ENCODE measurements around the gene GLRX. TPM values are rescaled to one million over a fixed set of nuclear protein-coding genes. Genes with fewer than 3 reads are reported as not detected.

Gene GLRX
- polyA plus RNA-seq, 3 donors, result 386 to 603 (median 555) TPM

GRCh38 chr5:95763941-95764340 is 58.6 kb downstream of the GLRX start:
- Mint-ChIP-seq H3K9me3 (no peaks in the 10 kb centered on the region), H3K27ac (no peak overlapping the region), H3K36me3 (no peaks in the 10 kb centered on the region), H3K4me3 (no peak overlapping the region), H3K4me1 (peaks cover 35% of the 10 kb centered on the region), H3K27me3 (ENCODE audit: low read depth in 3 of 3) (peaks cover 0 to 4% (median 0%) of the 10 kb centered on the region in 3 donors)
- Histone ChIP-seq H3K27me3 (ENCODE audit: control insufficient read depth in 2 of 2, insufficient read depth in 2 of 2, low read length in 2 of 2) (no peaks in the 10 kb centered on the region), H3K9me3 (replicated peaks in 1 of 2; ENCODE audit: control insufficient read depth in 1 of 2, insufficient read depth in 1 of 2, low read length in 2 of 2) (no peaks in the 10 kb centered on the region), H4K20me1 (ENCODE audit: insufficient read depth, low read length) (no peaks in the 10 kb centered on the region), H3K4me3 (replicated peaks in 1 of 3; ENCODE audit: low read depth in 2 of 3, low read length in 3 of 3) (no peak overlapping the region), H3K9ac (ENCODE audit: insufficient read depth, low read length, poor library complexity, severe bottlenecking) (no peak overlapping the region), H3K79me2 (ENCODE audit: insufficient read depth, low read length) (no peaks in the 10 kb centered on the region), H2AFZ (ENCODE audit: insufficient read depth, low read depth, low read length, poor library complexity, severe bottlenecking) (no peak overlapping the region), H3K27ac (ENCODE audit: low read depth in 1 of 2, low read length in 2 of 2) (no peak overlapping the region), H3K4me2 (replicated peaks; ENCODE audit: extremely low read depth, low read length, poor library complexity, severe bottlenecking) (no peak overlapping the region), H3K4me1 (ENCODE audit: control insufficient read depth in 1 of 2, insufficient read depth in 2 of 2, low read length in 2 of 2) (peaks cover 26 to 27% of the 10 kb centered on the region in 2 donors), H3K36me3 (replicated peaks in 1 of 2; ENCODE audit: control insufficient read depth in 1 of 2, insufficient read depth in 2 of 2, low read length in 2 of 2) (no peaks in the 10 kb centered on the region)
- WGBS (ENCODE audit: insufficient coverage), result no CpG with 5 or more reads among the region's 6 CpGs
- intact Hi-C loops (cut with micrococcal nuclease), result no loop called here
- no peak for DNase-seq
- TF ChIP-seq CTCF (IDR thresholded peaks at IDR 0.05), result no peak

Other genes starting within 250 kb of the GLRX start
- not detected for gene GPR150, start 202.6 kb downstream of the GLRX start, polyA plus RNA-seq
- 1 to 10 TPM in 1 of 3 donors, under 1 TPM in 2; 0.15 to 1.4 (median 0.24) TPM for gene RFESD, start 175.9 kb downstream of the GLRX start, polyA plus RNA-seq
- gene SPATA9, start 139.7 kb downstream of the GLRX start, polyA plus RNA-seq, result not detected
- gene RHOBTB3, start 91.4 kb downstream of the GLRX start, polyA plus RNA-seq, result 1 to 10 TPM in 1 of 3 donors, under 1 TPM in 2; 0.41 to 1.5 (median 0.63) TPM
- gene ELL2, start 139.1 kb upstream of the GLRX start, polyA plus RNA-seq, result 1 to 10 TPM; 3.1 to 8.1 (median 5.8) TPM

Measured in CD14-positive monocyte (primary cell).